GM12878 (cell line): Measurements from ENCODE around the gene DPP6. TPM values are rescaled to one million over a fixed set of nuclear protein-coding genes. Genes with fewer than 3 reads are reported as not detected.

ENCODE experiments used
- ATAC-seq: fragments of 200-7000 bp; cut with Tn5 transposase; 3 replicates; pipeline ENCODE4 v1.9.1; 2020; ENCODE audit warnings: mild to moderate bottlenecking, moderate library complexity
- BruUV-seq: library from RNA; stranded (reverse); fragments of 400-500 nt; replicated peaks from 2 replicates; lab custom pipeline; 2021; lab: Mats Ljungman, UMichigan
- CTCF ChIA-PET: fragments of 300-600 bp; sonication (Branson Sonifier 250); formaldehyde crosslinking; extraction: SDS; loops from one replicate; lab custom pipeline; 2021; ENCODE audit warnings: inconsistent platforms; lab: Yijun Ruan, JAX
- POLR2A ChIA-PET: fragments of 350-600 bp; formaldehyde crosslinking; extraction: SDS; loops from one replicate; lab custom pipeline; 2021; ENCODE audit warnings: inconsistent platforms; lab: Charles Lee
- RAD21 ChIA-PET: fragments of 300-600 bp; sonication (Branson Sonifier 250); formaldehyde crosslinking; loops from one replicate; lab custom pipeline; 2023; ENCODE audit warnings: antibody characterized with exemption; ENCODE audit not compliant: unreplicated experiment; lab: Charles Lee
- SMC1A ChIA-PET: fragments of 300-600 bp; sonication (Branson Sonifier 250); formaldehyde crosslinking; loops from one replicate; lab custom pipeline; 2023; ENCODE audit not compliant: unreplicated experiment, uncharacterized antibody; lab: Charles Lee
- DNase-seq: peaks from one replicate; pipeline ENCODE4 v3.0.0-alpha.2; 2011; ENCODE audit warnings: low read depth, low spot score
- FAIRE-seq: peaks from 3 replicates; lab custom pipeline; 2011; peaks lifted over from hg19 to GRCh38; lab: Jason Lieb, UNC
- H2AFZ ChIP-seq: 2 replicates; pipeline ENCODE4 v1.6.0; 2011; ENCODE audit warnings: low read depth, low read length, control low read depth; ENCODE audit not compliant: control insufficient read depth
- H3K27ac ChIP-seq: 2 replicates; pipeline ENCODE4 v1.5.1; 2011; ENCODE audit warnings: control low read depth; ENCODE audit not compliant: control insufficient read depth, insufficient read depth
- H3K27me3 ChIP-seq, 2 experiments: replicated peaks in 1 of 2; 2 replicates each; pipeline versions ENCODE4 v1.6.0 to v1.6.1; 2011; ENCODE audit warnings: low read length in 1 of 2; ENCODE audit not compliant: control insufficient read depth in 2 of 2, insufficient read depth in 2 of 2
- H3K36me3 ChIP-seq, 2 experiments: 2 replicates each; pipeline ENCODE4 v1.5.1; 2011; ENCODE audit warnings: low read length in 1 of 2; ENCODE audit not compliant: control insufficient read depth in 2 of 2, insufficient read depth in 2 of 2
- H3K4me1 ChIP-seq: 2 replicates; pipeline ENCODE4 v1.6.1; 2011; ENCODE audit warnings: mild to moderate bottlenecking, low read length, moderate library complexity, mixed read lengths; ENCODE audit not compliant: control insufficient read depth, insufficient read depth
- H3K4me2 ChIP-seq: 2 replicates; pipeline ENCODE4 v1.6.0; 2011; ENCODE audit warnings: control low read depth; ENCODE audit not compliant: control insufficient read depth, insufficient read depth
- H3K4me3 ChIP-seq: fragments of 200-600 bp; sonication (generic); 2 replicates; pipeline ENCODE4 v1.5.1; 2016
- H3K79me2 ChIP-seq: 2 replicates; pipeline ENCODE4 v1.6.0; 2011; ENCODE audit warnings: low read length; ENCODE audit not compliant: control insufficient read depth, insufficient read depth
- H3K9ac ChIP-seq: 2 replicates; pipeline ENCODE4 v1.8.0; 2011; ENCODE audit warnings: low read length, control low read depth, mixed read lengths; ENCODE audit not compliant: control insufficient read depth, insufficient read depth
- H3K9me3 ChIP-seq: replicated peaks from 3 replicates; pipeline ENCODE4 v1.5.1; 2011; ENCODE audit warnings: mild to moderate bottlenecking, low read length; ENCODE audit not compliant: control insufficient read depth, insufficient read depth
- H4K20me1 ChIP-seq: 2 replicates; pipeline ENCODE4 v1.6.0; 2011; ENCODE audit not compliant: control insufficient read depth, insufficient read depth
- EED ChIP-seq: sonication (generic); IDR thresholded peaks from 2 replicates; pipeline ENCODE4 v1.6.1; 2016; ENCODE audit warnings: antibody characterized with exemption, low read depth
- FOXM1 ChIP-seq: IDR thresholded peaks from 2 replicates; pipeline ENCODE4 v1.6.1; 2012; ENCODE audit warnings: low read depth, mild to moderate bottlenecking, inconsistent platforms, low read length, moderate library complexity
- GABPA ChIP-seq: IDR thresholded peaks from 2 replicates; pipeline ENCODE4 v1.6.1; 2014; ENCODE audit warnings: antibody characterized with exemption, low read depth, mild to moderate bottlenecking, inconsistent platforms
- HDGF ChIP-seq: fragments of 450-650 bp; IDR thresholded peaks from 2 replicates; pipeline ENCODE4 v1.6.1; 2016; ENCODE audit warnings: antibody characterized with exemption
- IKZF1 ChIP-seq: fragments of 450-650 bp; conservative IDR thresholded peaks from 2 replicates; pipeline ENCODE4 v1.6.1; 2017; ENCODE audit warnings: antibody characterized with exemption, mild to moderate bottlenecking
- IKZF2 ChIP-seq, 2 experiments: fragments of 450-650 bp; IDR thresholded peaks; 2 replicates each; pipeline ENCODE4 v1.6.1; 2017; ENCODE audit warnings: mild to moderate bottlenecking in 2 of 2, moderate library complexity in 2 of 2
- KDM1A ChIP-seq: fragments of 200-600 bp; sonication (generic); IDR thresholded peaks from 2 replicates; pipeline ENCODE4 v1.6.1; 2016; ENCODE audit warnings: borderline replicate concordance
- MEF2A ChIP-seq: IDR thresholded peaks from 2 replicates; pipeline ENCODE4 v1.6.1; 2011; ENCODE audit warnings: low read depth, mild to moderate bottlenecking, low read length, moderate library complexity; ENCODE audit not compliant: insufficient read depth
- NR2C1 ChIP-seq: fragments of 450-650 bp; IDR thresholded peaks from 2 replicates; pipeline ENCODE4 v1.6.1; 2017; ENCODE audit warnings: antibody characterized with exemption, mild to moderate bottlenecking, moderate library complexity
- RAD21 ChIP-seq: IDR thresholded peaks from 2 replicates; pipeline ENCODE4 v1.6.1; 2011; ENCODE audit warnings: mild to moderate bottlenecking, low read depth, low read length, moderate library complexity; ENCODE audit not compliant: insufficient read depth
- RFX5 ChIP-seq: IDR thresholded peaks from 2 replicates; pipeline ENCODE4 v1.6.1; 2011; ENCODE audit warnings: low read depth, low read length, improper control_type of control experiment
- ZNF207 ChIP-seq: fragments of 450-650 bp; IDR thresholded peaks from 2 replicates; pipeline ENCODE4 v1.6.1; 2014; ENCODE audit warnings: antibody characterized with exemption, mild to moderate bottlenecking, borderline replicate concordance
- WGBS: methylation state at CpG from one replicate; pipeline ENCODE4 v1.1.6; 2016; ENCODE audit warnings: low lambda C conversion rate; ENCODE audit not compliant: insufficient replicate concordance, insufficient coverage; ENCODE audit errors: missing lambda C conversion rate; 5-methylcytosine and 5-hydroxymethylcytosine counted together
- in situ Hi-C: fragments of 300-500 bp; cut with MboI; formaldehyde crosslinking; loops from 9 replicates; pipeline ENCODE4 v1.14.3; 2018; ENCODE audit warnings: mixed read lengths
- intact Hi-C: fragments of 100-400 bp; cut with micrococcal nuclease; formaldehyde crosslinking; loops from one replicate; pipeline ENCODE4 v1.14.2; 2022; ENCODE audit not compliant: unreplicated experiment
- polyA plus RNA-seq, 11 experiments: library from polyadenylated mRNA; depleted of rRNA in 4 of 11; unstranded in 6 of 11; stranded (reverse) in 5 of 11; fragments of >200 nt; fragmentation: Nextera tagmentation in 4 of 11; fragmentation: Illumina TruSeq in 1 of 11; extraction: Ambion mirVana in 4 of 11; extraction: Trizol in 1 of 11; gene quantifications; 1 replicate in 1 of 11; 2 replicates in 10 of 11; pipeline versions ENCODE4 v1.2.1 to v1.2.3, GENCODE V29; 2011 to 2016; ENCODE audit warnings: inconsistent platforms in 2 of 11, missing spikeins in 2 of 11, low read depth in 1 of 11
- total RNA-seq, 4 experiments: library from RNA; depleted of rRNA in 3 of 4; stranded (reverse); fragments of >200 nt in 3 of 4; fragmentation: Illumina TruSeq in 1 of 4; extraction: Trizol in 1 of 4; gene quantifications; 2 replicates each; pipeline versions ENCODE4 v1.2.1 to v1.2.3, GENCODE V29; 2013 to 2021
- TF ChIP-seq, protein P1 (sequence below): fragments of 450-650 bp; IDR thresholded peaks from 2 replicates; pipeline ENCODE4 v1.6.1; 2017; ENCODE audit warnings: mild to moderate bottlenecking, moderate library complexity
- TF ChIP-seq, protein P2 (sequence below): IDR thresholded peaks from 2 replicates; pipeline ENCODE4 v1.6.1; 2012; ENCODE audit warnings: low read depth, low read length, improper control_type of control experiment
- TF ChIP-seq, protein P3 (sequence below): IDR thresholded peaks from 2 replicates; pipeline ENCODE4 v1.6.1; 2012; ENCODE audit warnings: low read depth, low read length, improper control_type of control experiment
- TF ChIP-seq, protein P4 (sequence below): fragments of 450-650 bp; IDR thresholded peaks from 2 replicates; pipeline ENCODE4 v1.6.1; 2018; ENCODE audit warnings: borderline replicate concordance, mild to moderate bottlenecking; ENCODE audit not compliant: partially characterized antibody

Gene DPP6
- total and polyA plus RNA-seq, 10 of the 15 experiments (the other 5 are each of a cell fraction or from before 2014, with no cell fraction given): not detected

GRCh38 chr7:154874409-154875113 lies 822.4 kb downstream of the DPP6 start:
- Histone ChIP-seq H3K4me2 (no peak overlapping the region), H4K20me1 (no peaks in the 10 kb centered on the region), H3K4me3 (no peak overlapping the region), H3K9ac (no peak overlapping the region), H3K79me2 (no peaks in the 10 kb centered on the region), H3K36me3 (no peaks in the 10 kb centered on the region), H2AFZ (no peak overlapping the region), H3K27ac (no peak overlapping the region), H3K9me3 (no peaks in the 10 kb centered on the region), H3K27me3 (no peaks in the 10 kb centered on the region; a peak in 1 of 4 replicates), H3K4me1 (no peaks in the 10 kb centered on the region)
- FAIRE-seq (no peak), DNase-seq (no peak), ATAC-seq (no peak)
- WGBS: 48% methylated on average over 10 of the region's 10 CpGs
- SMC1A ChIA-PET: no interaction called here
- RAD21 ChIA-PET: no interaction called here
- POLR2A ChIA-PET: interaction anchor here (0.5 kb wide), 1 partner anchor 658 kb away, joined by 5 read pairs; no protein-coding TSS in a partner anchor
- intact Hi-C loops: no loop called here
- in situ Hi-C loops: no loop called here
- no TSS peak for BruUV-seq
- CTCF ChIA-PET: interaction anchor here (1.2 kb wide), 1 partner anchor 40 kb away, joined by 4 read pairs; no protein-coding TSS in a partner anchor
- TF ChIP-seq, protein P1, sequence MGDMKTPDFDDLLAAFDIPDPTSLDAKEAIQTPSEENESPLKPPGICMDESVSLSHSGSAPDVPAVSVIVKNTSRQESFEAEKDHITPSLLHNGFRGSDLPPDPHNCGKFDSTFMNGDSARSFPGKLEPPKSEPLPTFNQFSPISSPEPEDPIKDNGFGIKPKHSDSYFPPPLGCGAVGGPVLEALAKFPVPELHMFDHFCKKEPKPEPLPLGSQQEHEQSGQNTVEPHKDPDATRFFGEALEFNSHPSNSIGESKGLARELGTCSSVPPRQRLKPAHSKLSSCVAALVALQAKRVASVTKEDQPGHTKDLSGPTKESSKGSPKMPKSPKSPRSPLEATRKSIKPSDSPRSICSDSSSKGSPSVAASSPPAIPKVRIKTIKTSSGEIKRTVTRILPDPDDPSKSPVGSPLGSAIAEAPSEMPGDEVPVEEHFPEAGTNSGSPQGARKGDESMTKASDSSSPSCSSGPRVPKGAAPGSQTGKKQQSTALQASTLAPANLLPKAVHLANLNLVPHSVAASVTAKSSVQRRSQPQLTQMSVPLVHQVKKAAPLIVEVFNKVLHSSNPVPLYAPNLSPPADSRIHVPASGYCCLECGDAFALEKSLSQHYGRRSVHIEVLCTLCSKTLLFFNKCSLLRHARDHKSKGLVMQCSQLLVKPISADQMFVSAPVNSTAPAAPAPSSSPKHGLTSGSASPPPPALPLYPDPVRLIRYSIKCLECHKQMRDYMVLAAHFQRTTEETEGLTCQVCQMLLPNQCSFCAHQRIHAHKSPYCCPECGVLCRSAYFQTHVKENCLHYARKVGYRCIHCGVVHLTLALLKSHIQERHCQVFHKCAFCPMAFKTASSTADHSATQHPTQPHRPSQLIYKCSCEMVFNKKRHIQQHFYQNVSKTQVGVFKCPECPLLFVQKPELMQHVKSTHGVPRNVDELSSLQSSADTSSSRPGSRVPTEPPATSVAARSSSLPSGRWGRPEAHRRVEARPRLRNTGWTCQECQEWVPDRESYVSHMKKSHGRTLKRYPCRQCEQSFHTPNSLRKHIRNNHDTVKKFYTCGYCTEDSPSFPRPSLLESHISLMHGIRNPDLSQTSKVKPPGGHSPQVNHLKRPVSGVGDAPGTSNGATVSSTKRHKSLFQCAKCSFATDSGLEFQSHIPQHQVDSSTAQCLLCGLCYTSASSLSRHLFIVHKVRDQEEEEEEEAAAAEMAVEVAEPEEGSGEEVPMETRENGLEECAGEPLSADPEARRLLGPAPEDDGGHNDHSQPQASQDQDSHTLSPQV: no peak
- no peak for TF ChIP-seq HDGF
- TF ChIP-seq IKZF1: no peak
- TF ChIP-seq, protein P2, sequence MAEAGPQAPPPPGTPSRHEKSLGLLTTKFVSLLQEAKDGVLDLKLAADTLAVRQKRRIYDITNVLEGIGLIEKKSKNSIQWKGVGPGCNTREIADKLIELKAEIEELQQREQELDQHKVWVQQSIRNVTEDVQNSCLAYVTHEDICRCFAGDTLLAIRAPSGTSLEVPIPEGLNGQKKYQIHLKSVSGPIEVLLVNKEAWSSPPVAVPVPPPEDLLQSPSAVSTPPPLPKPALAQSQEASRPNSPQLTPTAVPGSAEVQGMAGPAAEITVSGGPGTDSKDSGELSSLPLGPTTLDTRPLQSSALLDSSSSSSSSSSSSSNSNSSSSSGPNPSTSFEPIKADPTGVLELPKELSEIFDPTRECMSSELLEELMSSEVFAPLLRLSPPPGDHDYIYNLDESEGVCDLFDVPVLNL: no peak
- TF ChIP-seq, protein P3, sequence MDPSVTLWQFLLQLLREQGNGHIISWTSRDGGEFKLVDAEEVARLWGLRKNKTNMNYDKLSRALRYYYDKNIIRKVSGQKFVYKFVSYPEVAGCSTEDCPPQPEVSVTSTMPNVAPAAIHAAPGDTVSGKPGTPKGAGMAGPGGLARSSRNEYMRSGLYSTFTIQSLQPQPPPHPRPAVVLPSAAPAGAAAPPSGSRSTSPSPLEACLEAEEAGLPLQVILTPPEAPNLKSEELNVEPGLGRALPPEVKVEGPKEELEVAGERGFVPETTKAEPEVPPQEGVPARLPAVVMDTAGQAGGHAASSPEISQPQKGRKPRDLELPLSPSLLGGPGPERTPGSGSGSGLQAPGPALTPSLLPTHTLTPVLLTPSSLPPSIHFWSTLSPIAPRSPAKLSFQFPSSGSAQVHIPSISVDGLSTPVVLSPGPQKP: no peak
- TF ChIP-seq NR2C1: no peak
- TF ChIP-seq GABPA: no peak
- no peak for TF ChIP-seq FOXM1
- TF ChIP-seq RAD21: no peak
- TF ChIP-seq MEF2A: no peak
- TF ChIP-seq, protein P4, sequence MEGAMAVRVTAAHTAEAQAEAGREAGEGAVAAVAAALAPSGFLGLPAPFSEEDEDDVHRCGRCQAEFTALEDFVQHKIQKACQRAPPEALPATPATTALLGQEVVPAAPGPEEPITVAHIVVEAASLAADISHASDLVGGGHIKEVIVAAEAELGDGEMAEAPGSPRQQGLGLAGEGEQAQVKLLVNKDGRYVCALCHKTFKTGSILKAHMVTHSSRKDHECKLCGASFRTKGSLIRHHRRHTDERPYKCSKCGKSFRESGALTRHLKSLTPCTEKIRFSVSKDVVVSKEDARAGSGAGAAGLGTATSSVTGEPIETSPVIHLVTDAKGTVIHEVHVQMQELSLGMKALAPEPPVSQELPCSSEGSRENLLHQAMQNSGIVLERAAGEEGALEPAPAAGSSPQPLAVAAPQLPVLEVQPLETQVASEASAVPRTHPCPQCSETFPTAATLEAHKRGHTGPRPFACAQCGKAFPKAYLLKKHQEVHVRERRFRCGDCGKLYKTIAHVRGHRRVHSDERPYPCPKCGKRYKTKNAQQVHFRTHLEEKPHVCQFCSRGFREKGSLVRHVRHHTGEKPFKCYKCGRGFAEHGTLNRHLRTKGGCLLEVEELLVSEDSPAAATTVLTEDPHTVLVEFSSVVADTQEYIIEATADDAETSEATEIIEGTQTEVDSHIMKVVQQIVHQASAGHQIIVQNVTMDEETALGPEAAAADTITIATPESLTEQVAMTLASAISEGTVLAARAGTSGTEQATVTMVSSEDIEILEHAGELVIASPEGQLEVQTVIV: no peak
- TF ChIP-seq IKZF2 (IDR thresholded peaks at IDR 0.05): no peak
- no peak for TF ChIP-seq KDM1A
- no peak for TF ChIP-seq EED
- no peak for TF ChIP-seq ZNF207
- TF ChIP-seq RFX5: no peak
